ENCODE data around the gene DBF4. TPM values are rescaled to one million over a fixed set of nuclear protein-coding genes. Genes with fewer than 3 reads are reported as not detected.
"Not testable (repeated sequence)": the region's sequence is repeated elsewhere in the genome, so short reads cannot be mapped to it uniquely, and the experiment has no call there.

The DBF4 gene
- total RNA-seq, 1 experiment from 2014 or later, result 70.7 TPM

GRCh38 chr7:87853237-87853864 lies 22.9 kb upstream of the DBF4 start:
- Histone ChIP-seq H3K9ac (ENCODE audit: low read length) (no peak overlapping the region), H3K27ac (ENCODE audit: low read length) (peak overlapping the region; percentile 64), H3K4me1 (ENCODE audit: low read length) (peaks cover 27% of the 10 kb centered on the region), H3K27me3 (ENCODE audit: low read length) (no peaks in the 10 kb centered on the region), H4K20me1 (ENCODE audit: insufficient read depth, low read depth, low read length) (no peaks in the 10 kb centered on the region), H2AFZ (ENCODE audit: low read length) (no peak overlapping the region), H3K9me3 (ENCODE audit: low read length) (no peaks in the 10 kb centered on the region), H3K9me2 (replicated peaks; ENCODE audit: insufficient read depth, low read length) (no peaks in the 10 kb centered on the region), H3K79me2 (ENCODE audit: low read length) (peaks cover 59% of the 10 kb centered on the region), H3K4me2 (ENCODE audit: low read depth, low read length, poor library complexity, severe bottlenecking) (peak overlapping the region; percentile 46), H3K4me3 (ENCODE audit: low read length) (0 out of 2 replicates have a peak overlapping the region, but pooled peaks have one; percentile 18), H3K36me3 (ENCODE audit: insufficient read depth, low read length) (peaks cover 57% of the 10 kb centered on the region)
- no peak for DNase-seq

GRCh38 chr7:87858417-87859100 lies 17.7 kb upstream of the DBF4 start:
- Histone ChIP-seq H3K9ac (ENCODE audit: low read length) (no peak overlapping the region), H3K9me2 (replicated peaks; ENCODE audit: insufficient read depth, low read length) (no peaks in the 10 kb centered on the region), H3K4me2 (ENCODE audit: low read depth, low read length, poor library complexity, severe bottlenecking) (no peak overlapping the region), H2AFZ (ENCODE audit: low read length) (no peak overlapping the region), H3K27me3 (ENCODE audit: low read length) (no peaks in the 10 kb centered on the region), H3K36me3 (ENCODE audit: insufficient read depth, low read length) (peaks cover 54% of the 10 kb centered on the region), H3K79me2 (ENCODE audit: low read length) (peaks cover 53% of the 10 kb centered on the region), H3K4me3 (ENCODE audit: low read length) (no peak overlapping the region), H3K4me1 (ENCODE audit: low read length) (peaks cover 7% of the 10 kb centered on the region), H4K20me1 (ENCODE audit: insufficient read depth, low read depth, low read length) (no peaks in the 10 kb centered on the region), H3K9me3 (ENCODE audit: low read length) (no peaks in the 10 kb centered on the region), H3K27ac (ENCODE audit: low read length) (no peak overlapping the region)
- DNase-seq, result no peak

GRCh38 chr7:87866089-87866488 lies 10.2 kb upstream of the DBF4 start:
- no peak overlapping the region for H2AFZ ChIP-seq (ENCODE audit: low read length)
- no peaks in the 10 kb centered on the region for H4K20me1 ChIP-seq (ENCODE audit: insufficient read depth, low read depth, low read length)
- H3K27me3 ChIP-seq (ENCODE audit: low read length), result no peaks in the 10 kb centered on the region
- H3K79me2 ChIP-seq (ENCODE audit: low read length), result peaks cover 95% of the 10 kb centered on the region
- no peak overlapping the region for H3K4me2 ChIP-seq (ENCODE audit: low read depth, low read length, poor library complexity, severe bottlenecking)
- H3K9me2 ChIP-seq (replicated peaks; ENCODE audit: insufficient read depth, low read length), result no peaks in the 10 kb centered on the region
- H3K27ac ChIP-seq (ENCODE audit: low read length), result no peak overlapping the region
- no peaks in the 10 kb centered on the region for H3K4me1 ChIP-seq (ENCODE audit: low read length)
- H3K36me3 ChIP-seq (ENCODE audit: insufficient read depth, low read length), result peaks cover 48% of the 10 kb centered on the region
- no peaks in the 10 kb centered on the region; the same call in 1 of the 2 replicates for H3K9me3 ChIP-seq (ENCODE audit: low read length)
- H3K4me3 ChIP-seq (ENCODE audit: low read length), result no peak overlapping the region
- no peak for DNase-seq
- no peak overlapping the region for H3K9ac ChIP-seq (ENCODE audit: low read length)

- H2AFZ ChIP-seq (ENCODE audit: low read length); H3K9me2 ChIP-seq (replicated peaks; ENCODE audit: insufficient read depth, low read length); H3K9me3 ChIP-seq (ENCODE audit: low read length); DNase-seq; H3K4me1 ChIP-seq (ENCODE audit: low read length); H3K9ac ChIP-seq (ENCODE audit: low read length); H4K20me1 ChIP-seq (ENCODE audit: insufficient read depth, low read depth, low read length); H3K27ac ChIP-seq (ENCODE audit: low read length); H3K4me3 ChIP-seq (ENCODE audit: low read length); H3K4me2 ChIP-seq (ENCODE audit: low read depth, low read length, poor library complexity, severe bottlenecking); H3K27me3 ChIP-seq (ENCODE audit: low read length): not testable (repeated sequence)
- Histone ChIP-seq H3K79me2 (ENCODE audit: low read length) (peaks cover 97% of the 10 kb centered on the region), H3K36me3 (ENCODE audit: insufficient read depth, low read length) (peaks cover 52% of the 10 kb centered on the region)
Measured at GRCh38 chr7:87866533-87866932, 9.8 kb upstream of the DBF4 start.

GRCh38 chr7:87870471-87870870 lies 5.8 kb upstream of the DBF4 start:
- no peaks in the 10 kb centered on the region for H3K9me2 ChIP-seq (replicated peaks; ENCODE audit: insufficient read depth, low read length)
- H3K9me3 ChIP-seq (ENCODE audit: low read length), result no peaks in the 10 kb centered on the region; the same call in 1 of the 2 replicates
- H4K20me1 ChIP-seq (ENCODE audit: insufficient read depth, low read depth, low read length), result no peaks in the 10 kb centered on the region
- no peak overlapping the region for H3K4me3 ChIP-seq (ENCODE audit: low read length)
- peaks cover 64% of the 10 kb centered on the region for H3K36me3 ChIP-seq (ENCODE audit: insufficient read depth, low read length)
- no peak overlapping the region for H3K27ac ChIP-seq (ENCODE audit: low read length)
- peaks cover 99% of the 10 kb centered on the region for H3K79me2 ChIP-seq (ENCODE audit: low read length)
- no peak overlapping the region for H3K4me2 ChIP-seq (ENCODE audit: low read depth, low read length, poor library complexity, severe bottlenecking)
- H3K4me1 ChIP-seq (ENCODE audit: low read length), result peaks cover 14% of the 10 kb centered on the region
- H3K9ac ChIP-seq (ENCODE audit: low read length), result no peak overlapping the region
- H3K27me3 ChIP-seq (ENCODE audit: low read length), result no peaks in the 10 kb centered on the region
- H2AFZ ChIP-seq (ENCODE audit: low read length), result no peak overlapping the region
- DNase-seq, result no peak

- H3K27me3 ChIP-seq (ENCODE audit: low read length), result no peaks in the 10 kb centered on the region
- H2AFZ ChIP-seq (ENCODE audit: low read length), result no peak overlapping the region
- no peak overlapping the region for H3K4me2 ChIP-seq (ENCODE audit: low read depth, low read length, poor library complexity, severe bottlenecking)
- no peaks in the 10 kb centered on the region for H4K20me1 ChIP-seq (ENCODE audit: insufficient read depth, low read depth, low read length)
- peaks cover 53% of the 10 kb centered on the region for H3K36me3 ChIP-seq (ENCODE audit: insufficient read depth, low read length)
- H3K9ac ChIP-seq (ENCODE audit: low read length), result no peak overlapping the region
- H3K4me1 ChIP-seq (ENCODE audit: low read length), result peaks cover 14% of the 10 kb centered on the region
- no peak for DNase-seq
- H3K9me3 ChIP-seq (ENCODE audit: low read length), result no peaks in the 10 kb centered on the region; the same call in 1 of the 2 replicates
- no peak overlapping the region for H3K27ac ChIP-seq (ENCODE audit: low read length)
- H3K9me2 ChIP-seq (replicated peaks; ENCODE audit: insufficient read depth, low read length), result no peaks in the 10 kb centered on the region
- H3K4me3 ChIP-seq (ENCODE audit: low read length), result no peak overlapping the region
- H3K79me2 ChIP-seq (ENCODE audit: low read length), result peaks cover 96% of the 10 kb centered on the region
Measured at GRCh38 chr7:87872346-87872745, 3.9 kb upstream of the DBF4 start.

GRCh38 chr7:87873328-87873727 lies 3.0 kb upstream of the DBF4 start:
- peak overlapping the region; percentile 72 for H3K4me2 ChIP-seq (ENCODE audit: low read depth, low read length, poor library complexity, severe bottlenecking)
- H3K4me1 ChIP-seq (ENCODE audit: low read length), result peaks cover 19% of the 10 kb centered on the region
- H4K20me1 ChIP-seq (ENCODE audit: insufficient read depth, low read depth, low read length); H3K9me2 ChIP-seq (replicated peaks; ENCODE audit: insufficient read depth, low read length); H3K27me3 ChIP-seq (ENCODE audit: low read length); H2AFZ ChIP-seq (ENCODE audit: low read length); DNase-seq; H3K27ac ChIP-seq (ENCODE audit: low read length); H3K9me3 ChIP-seq (ENCODE audit: low read length): not testable (repeated sequence)
- H3K36me3 ChIP-seq (ENCODE audit: insufficient read depth, low read length), result peaks cover 48% of the 10 kb centered on the region
- peak overlapping the region; percentile 71; the same call in 1 of the 2 replicates for H3K4me3 ChIP-seq (ENCODE audit: low read length)
- peaks cover 96% of the 10 kb centered on the region for H3K79me2 ChIP-seq (ENCODE audit: low read length)
- H3K9ac ChIP-seq (ENCODE audit: low read length), result peak overlapping the region; percentile 96; the same call in 1 of the 2 replicates

- no peaks in the 10 kb centered on the region; the same call in 1 of the 2 replicates for H4K20me1 ChIP-seq (ENCODE audit: insufficient read depth, low read depth, low read length)
- H3K79me2 ChIP-seq (ENCODE audit: low read length), result peaks cover 96% of the 10 kb centered on the region
- H3K9ac ChIP-seq (ENCODE audit: low read length), result peak overlapping the region; percentile 96
- H3K4me1 ChIP-seq (ENCODE audit: low read length), result peaks cover 26% of the 10 kb centered on the region
- peak overlapping the region; percentile 72 for H3K4me2 ChIP-seq (ENCODE audit: low read depth, low read length, poor library complexity, severe bottlenecking)
- H2AFZ ChIP-seq (ENCODE audit: low read length), result peak overlapping the region; percentile 12; the same call in 1 of the 2 replicates
- peak; percentile 47 for DNase-seq
- H3K36me3 ChIP-seq (ENCODE audit: insufficient read depth, low read length), result peaks cover 49% of the 10 kb centered on the region
- H3K27ac ChIP-seq (ENCODE audit: low read length), result peak overlapping the region; percentile 80
- no peaks in the 10 kb centered on the region; the same call in 1 of the 2 replicates for H3K9me3 ChIP-seq (ENCODE audit: low read length)
- H3K9me2 ChIP-seq (replicated peaks; ENCODE audit: insufficient read depth, low read length), result no peaks in the 10 kb centered on the region
- peak overlapping the region; percentile 71 for H3K4me3 ChIP-seq (ENCODE audit: low read length)
- no peaks in the 10 kb centered on the region for H3K27me3 ChIP-seq (ENCODE audit: low read length)
Measured at GRCh38 chr7:87874066-87874465, 2.2 kb upstream of the DBF4 start.
